Islet of Langerhans (tissue), 1 donor: ENCODE data around the gene PAEP.

Experiments used
- FAIRE-seq: peaks from one replicate; lab custom pipeline; 2011; peaks lifted over from hg19 to GRCh38; lab: Jason Lieb, UNC

Gene PAEP

DNA sequence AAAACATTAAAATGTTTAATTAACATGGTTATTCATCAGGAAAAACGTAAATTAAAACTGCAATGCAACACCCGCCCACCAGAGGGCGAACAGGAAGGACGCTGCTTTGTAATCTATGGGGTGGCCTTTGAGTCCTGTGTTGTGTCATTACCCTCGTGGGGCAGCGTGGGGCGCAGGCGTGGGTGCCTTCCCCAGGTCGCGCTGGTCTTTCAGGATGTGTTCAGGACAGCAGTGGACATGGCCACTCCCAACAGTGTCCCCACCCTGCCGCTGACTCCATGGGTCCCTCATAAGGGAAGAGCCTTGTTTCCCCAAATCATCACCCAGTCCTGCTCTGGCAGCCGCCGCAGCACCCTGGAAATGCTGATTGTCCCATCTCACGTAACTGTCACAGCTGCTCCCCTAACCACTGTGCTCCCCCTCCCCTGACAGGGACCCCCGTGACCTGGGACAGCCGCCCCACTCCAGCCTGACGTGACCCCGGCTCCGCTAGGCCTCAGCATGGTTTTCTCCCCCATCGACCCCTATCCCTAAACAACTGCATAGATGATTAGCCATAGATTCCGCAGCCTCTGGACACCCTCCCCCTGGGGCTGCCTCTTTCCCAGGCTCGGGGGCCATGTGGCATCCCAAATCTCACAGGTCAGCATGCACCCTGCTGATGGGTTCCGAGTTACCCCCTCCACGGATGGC is 41.4 kb downstream of the PAEP start:
- no peak for FAIRE-seq

- FAIRE-seq: no peak
Measured at GRCh38 chr9:135604437-135605237, 43.1 kb downstream of the PAEP start.

GRCh38 chr9:135605238-135605781 is 43.8 kb downstream of the PAEP start:
- FAIRE-seq: no peak

DNA sequence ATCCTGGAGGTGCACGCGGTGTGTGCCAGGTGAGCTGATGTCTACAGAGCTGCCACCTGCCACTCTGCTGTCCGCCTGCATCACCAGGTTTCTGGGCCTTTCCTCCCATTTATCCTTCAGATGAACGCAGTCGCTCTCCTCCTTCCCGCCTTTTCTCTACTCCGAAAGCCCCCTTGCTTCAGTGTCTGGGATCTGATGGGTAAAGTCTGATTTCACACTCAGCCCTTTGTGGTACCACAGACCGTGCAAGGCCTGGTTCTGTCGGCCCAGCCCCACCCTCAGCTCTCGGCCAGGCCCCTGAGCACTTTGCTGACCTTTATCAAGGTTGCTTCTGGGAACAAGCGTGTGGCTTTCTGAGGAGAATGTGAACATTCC is 45.3 kb downstream of the PAEP start:
- no peak for FAIRE-seq

- FAIRE-seq: no peak
Measured at GRCh38 chr9:135607401-135608293, 46.1 kb downstream of the PAEP start.

DNA sequence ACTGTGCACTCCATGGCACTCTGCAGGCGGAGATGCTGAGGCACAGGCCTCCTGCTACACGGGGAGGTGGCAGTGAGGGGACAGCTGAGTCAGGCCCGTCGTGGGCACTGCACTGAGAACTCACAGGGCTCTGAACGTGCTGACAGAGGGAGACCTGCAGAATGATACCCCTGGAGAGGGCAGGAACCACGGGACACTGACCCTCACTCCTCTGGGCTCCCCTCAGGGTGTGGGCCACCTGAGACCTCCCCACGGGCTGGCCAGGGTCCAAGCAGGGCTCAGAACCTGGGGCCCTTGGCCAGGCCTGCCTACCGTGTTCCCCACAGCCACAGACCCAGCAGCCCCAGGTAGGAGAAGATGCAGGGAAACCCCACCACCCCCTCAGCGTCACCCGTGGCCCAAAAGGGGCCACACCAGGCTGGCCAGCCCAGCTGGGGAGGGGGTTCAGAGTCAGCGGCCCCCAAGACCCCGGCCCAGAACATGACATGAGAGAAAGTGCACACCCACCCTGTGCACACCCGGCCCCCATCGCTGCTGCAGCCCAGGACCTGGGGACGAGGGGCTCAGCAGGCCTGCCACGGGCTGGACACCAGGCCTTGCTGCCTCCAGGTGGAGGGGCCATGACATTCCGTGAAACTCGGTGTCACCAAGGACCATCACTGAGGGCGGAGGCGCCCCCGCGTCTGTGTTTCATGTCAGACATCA is 46.9 kb downstream of the PAEP start:
- FAIRE-seq: no peak

GRCh38 chr9:135608999-135609317 is 47.4 kb downstream of the PAEP start:
- FAIRE-seq: no peak

- FAIRE-seq: no peak
Measured at GRCh38 chr9:135609366-135609955, 47.9 kb downstream of the PAEP start.

DNA sequence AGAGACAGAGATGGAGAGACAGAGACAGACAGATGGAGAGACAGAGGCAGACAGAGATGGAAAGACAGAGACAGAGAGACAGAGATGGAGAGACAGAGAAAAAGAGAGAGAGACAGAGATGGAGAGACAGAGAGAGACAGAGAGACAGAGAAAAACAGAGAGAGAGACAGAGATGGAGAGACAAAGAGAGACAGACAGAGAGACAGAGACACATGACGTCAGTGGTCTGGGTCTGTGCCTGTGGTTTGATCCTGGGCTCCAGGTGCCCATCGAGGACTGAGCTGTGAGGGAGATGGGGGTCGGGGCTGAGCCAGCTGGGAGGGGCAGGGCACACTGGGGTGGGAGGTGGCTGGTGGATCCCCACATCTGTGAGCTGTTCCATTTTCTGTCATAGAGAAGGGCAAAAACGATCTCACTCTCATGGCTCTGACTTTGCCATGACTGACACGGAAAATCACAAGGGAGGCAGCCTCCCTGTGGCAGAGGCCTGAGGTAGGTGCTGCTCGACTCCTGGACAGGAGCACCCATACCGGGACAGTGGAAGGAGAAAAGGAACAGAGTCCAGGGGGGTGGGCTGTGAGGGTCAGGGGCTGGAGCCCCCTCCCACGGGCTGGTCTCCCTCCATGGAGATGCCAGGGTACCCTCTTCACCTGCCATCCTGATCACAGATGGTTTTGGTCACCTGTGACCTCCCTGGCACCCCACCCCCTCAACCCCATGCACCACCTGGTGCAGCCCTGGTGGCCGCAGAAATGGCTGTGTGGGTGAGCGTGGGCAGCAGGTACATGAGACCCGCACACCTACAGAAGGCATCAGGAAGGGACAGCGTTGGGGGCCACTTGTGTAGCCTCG is 49.0 kb downstream of the PAEP start:
- FAIRE-seq: no peak

- FAIRE-seq: no peak
Measured at GRCh38 chr9:135611142-135611874, 49.8 kb downstream of the PAEP start.

GRCh38 chr9:135611875-135612209 is 50.3 kb downstream of the PAEP start:
- no peak for FAIRE-seq

DNA sequence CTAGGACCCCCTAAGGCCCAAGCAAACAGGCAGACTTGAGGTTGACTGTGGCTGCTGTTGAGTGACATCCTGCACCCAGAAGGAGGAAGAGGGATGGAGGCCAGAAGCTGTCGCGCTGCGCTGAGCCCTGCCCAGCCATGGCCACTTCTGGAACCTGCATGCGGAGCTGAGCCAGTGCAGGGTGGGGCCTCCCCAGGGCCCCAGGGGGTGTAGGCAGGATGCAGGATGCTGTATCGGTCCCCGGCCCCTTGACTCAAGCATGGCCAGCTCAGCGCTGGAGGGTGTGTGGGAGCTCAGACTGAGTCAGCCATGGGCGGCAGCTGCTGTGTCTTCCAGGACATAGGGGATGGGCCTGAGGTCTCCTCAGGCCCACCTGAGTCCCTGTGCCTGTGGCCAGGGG is 50.9 kb downstream of the PAEP start:
- FAIRE-seq: no peak

- no peak for FAIRE-seq
Measured at GRCh38 chr9:135612981-135613910, 51.7 kb downstream of the PAEP start.

DNA sequence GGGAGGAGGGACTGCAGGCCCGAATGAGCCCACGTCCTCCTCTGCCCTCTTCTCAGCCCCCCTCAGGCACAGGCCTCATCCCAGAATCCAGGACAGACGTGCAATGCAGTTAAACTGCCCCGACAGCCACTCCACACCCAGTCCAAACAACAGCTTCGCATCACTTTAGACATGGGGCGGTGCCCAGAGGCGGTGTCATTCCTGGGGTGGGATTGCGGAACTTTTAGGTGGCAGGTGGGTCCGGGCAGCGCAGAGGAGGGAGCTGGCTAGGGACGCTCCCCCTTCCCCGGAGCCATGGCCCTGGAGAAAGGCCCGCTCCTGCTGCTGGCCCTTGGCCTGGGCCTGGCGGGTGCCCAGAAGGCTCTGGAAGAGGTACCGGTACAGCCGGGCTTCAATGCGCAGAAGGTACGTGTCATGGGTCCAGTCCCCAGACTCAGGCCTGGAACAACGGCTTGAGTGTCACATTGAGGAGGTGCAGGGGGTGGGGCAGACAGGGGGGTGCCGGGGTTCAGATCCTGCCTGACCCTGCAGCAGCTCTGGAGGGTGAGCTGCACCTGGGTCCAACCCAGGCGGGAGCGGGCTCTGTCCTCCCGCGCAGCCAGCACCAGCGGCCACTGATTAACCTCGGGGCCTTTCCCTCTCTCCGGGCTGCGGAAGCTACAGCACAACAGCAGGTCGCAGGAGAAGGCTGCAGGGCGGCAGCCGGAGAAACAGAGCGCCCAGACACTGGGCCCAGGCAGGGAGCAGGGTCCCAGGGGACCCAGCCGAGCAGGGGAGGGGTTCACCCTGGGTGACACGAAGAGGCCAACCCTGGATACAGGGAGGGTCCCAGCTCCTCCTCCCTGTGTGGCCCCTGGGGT is 52.6 kb downstream of the PAEP start:
- no peak for FAIRE-seq

DNA sequence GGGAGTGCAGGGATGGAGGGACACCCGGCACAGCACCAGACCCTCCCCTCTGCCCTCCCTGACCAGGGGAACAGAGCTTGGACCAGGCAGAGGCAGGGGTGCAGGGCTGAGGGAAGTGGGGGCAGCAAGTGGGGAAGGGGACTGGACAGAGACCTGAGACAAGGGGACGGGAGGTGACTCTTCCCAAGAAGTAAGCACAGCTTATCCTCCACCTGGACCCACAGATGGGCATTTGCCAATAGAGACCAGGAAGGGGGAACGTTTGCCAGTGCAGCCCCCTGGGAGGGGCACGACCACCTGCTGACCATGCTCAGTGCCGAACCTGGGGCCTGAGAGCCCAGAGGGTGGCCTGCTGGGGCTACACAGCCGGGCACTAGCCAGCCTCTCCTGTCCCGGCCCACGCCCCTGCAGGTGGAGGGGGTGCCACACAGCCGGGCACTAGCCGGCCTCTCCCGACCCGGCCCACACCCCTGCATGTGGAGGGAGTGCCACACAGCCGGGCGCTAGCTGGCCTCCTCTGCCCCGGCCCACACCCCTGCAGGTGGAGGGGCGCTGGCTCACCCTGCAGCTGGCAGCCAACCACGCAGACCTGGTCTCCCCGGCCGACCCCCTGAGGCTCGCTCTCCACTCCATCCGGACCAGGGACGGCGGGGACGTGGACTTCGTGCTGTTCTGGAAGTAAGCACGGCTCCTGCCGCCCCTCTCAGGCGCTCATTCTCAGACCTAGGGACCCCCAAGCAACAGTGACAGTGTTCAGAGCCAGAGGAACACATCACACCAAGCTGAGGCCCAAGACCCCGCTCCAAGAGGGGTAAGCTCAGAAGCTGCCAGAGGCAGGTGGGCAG is 53.5 kb downstream of the PAEP start:
- FAIRE-seq: no peak

GRCh38 chr9:135615666-135616618 is 54.4 kb downstream of the PAEP start:
- FAIRE-seq: no peak
